8988T (cell line): Measurements from ENCODE around the gene TARDBP.
"Not testable (repeated sequence)": the region's sequence is repeated elsewhere in the genome, so short reads cannot be mapped to it uniquely, and the experiment has no call there.

Experiments
- DNase-seq: peaks from one replicate; pipeline ENCODE4 v3.0.0; 2011

TARDBP gene

DNA sequence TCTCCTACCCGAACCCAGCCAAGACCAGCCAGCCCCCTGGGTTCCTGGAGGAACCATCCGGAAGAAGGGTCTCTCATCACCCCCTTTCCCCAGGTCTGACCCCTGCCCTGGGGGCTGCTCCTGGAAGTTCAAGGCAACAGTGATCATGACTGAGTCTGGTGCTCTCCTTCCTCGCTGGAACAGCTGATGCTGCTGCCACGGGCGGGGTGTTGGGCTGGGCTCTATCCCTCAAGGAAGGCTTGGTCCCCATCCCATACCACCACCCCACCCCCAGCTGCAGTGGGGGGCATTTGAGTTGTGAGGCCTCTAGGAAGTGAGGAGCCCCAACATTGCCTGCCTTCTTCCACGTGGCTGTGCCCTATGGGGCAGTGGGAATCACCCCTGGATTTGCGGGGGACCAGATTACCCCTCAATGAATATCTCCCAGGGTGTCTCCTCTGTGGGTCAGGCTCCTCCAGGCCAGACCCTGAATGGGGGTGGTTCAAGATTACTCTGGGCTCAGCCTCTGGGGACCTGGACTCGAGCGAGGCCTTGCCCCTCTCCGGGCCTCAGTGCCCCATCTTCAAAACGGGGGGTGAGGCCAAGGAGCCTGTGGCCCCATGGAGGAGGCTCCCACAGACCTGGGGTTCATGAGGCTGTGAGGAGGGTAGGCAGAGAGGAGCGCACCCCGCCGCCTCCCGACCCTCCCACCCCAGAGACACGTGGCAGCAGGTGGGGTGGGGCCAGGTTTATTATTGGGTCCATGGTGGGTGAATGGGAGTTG lies 31.8 kb downstream of the TARDBP start:
- no peak for DNase-seq

DNA sequence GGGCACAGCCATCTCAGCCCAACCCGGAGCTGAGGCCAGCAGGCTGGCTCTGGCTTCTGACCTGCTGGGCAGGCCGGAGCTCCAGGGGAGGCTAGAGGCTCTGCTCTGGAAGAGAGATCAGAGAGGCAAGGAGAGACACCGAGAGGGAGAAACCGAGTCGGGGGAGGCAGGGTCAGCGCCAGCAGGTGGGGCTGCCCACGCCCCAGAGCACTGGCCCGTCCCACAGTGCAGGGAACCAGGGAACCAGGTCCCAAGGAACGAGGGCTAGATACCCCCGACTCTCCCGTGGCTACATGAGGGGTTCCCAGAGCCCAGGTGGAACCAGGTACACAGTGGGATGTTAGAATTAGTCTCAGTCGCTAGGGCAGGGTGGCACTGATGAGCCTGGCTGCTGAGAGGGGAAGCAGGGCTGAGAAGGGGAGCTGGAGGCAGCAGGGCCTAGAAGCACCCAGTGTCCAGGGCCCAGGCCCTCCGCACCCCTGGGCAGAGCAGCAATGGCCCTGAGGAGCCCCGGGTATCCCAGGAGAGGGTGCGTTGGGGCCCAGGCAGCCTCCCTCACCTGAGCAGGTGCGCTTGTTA lies 32.5 kb downstream of the TARDBP start:
- no peak for DNase-seq

DNA sequence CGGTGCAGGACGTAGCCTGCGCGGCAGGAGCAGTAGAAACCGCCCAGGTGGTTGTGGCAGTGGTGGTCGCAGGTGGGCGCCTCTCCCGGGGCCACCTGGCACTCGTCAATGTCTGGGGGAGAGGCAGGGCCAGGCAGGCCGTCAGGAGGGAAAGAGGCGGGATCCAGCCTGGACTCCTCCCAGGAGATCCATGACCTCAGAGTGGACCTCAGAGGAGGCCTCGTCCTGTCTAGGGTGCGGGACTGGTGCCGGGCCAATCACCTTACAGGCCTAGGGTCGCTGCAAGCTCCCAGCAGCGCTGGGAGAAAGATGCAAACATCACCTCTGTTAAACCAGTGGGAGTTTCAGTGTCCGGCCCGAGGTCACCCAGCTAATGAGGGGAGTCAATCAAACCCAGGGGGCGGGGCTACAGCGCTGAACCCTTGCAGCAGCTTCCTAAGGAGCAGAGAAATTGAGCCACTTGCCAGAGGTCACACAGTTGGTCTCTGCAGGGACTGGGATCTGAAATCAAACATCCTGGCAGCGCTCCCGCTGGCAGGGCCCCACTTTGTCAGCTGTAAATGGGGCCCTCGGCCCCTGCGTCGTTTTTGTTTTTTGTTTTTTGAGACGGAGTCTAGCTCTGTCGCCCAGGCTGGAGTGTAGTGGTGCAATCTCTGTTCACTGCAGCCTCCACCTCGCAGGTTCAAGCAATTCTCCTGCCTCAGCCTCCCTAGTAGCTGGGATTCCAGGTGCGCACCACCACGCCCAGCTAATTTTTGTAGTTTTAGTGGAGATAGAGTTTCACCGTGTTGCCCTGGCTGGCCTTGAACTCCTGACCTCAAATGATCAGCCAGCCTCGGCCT lies 33.2 kb downstream of the TARDBP start:
- no peak for DNase-seq

DNA sequence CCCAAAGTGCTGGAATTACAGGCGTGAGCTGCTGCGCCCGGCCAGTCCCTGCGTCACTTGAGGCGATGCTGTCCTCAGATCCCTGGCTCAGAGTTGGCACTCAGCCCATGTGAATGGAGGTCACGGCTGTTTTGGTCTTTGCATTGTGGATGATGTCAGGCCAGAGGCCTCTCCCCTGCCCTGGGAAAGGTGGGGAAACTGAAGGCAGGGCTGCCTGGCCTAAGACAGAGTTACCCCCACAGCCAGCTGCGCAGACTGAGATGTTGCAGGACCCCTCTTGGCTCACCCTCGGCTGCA lies 33.8 kb downstream of the TARDBP start:
- no peak for DNase-seq

DNA sequence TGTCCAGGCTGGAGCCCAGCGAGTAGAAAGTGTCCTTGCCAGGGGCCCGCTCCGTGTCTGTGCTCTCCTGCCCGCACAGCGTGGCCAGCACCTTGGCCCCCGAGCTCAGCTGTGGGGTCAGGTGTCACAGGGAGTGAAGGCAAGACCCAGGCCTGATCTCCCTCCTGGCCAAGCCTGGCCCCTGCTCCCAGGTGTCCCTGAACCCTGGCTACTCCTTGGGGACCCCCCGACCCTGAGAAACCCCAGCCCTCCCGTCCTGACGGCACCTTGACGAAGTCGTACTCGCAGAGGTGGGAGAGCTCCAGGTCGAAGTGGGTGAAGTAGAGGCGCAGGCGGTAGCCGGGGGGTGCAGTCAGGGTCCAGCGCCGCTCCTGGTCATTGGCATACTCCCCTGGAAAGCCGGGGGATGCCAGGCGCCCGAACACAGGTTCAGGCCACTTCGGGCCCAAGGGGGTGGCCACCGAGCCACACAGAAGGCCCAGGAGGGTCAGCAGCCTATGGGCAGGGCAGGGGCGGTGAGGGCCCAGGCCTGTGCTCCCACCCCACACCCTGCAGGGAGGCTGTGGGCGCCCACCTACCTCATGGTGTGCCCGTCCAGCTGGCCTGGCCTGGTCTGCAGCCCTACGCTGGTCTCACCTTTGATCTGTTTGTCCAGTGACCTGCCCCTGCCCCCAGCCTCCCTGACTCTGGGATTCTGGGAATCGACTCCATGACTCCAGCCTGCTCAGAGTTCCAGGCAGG lies 34.3 kb downstream of the TARDBP start, which contains the start of gene MASP2:
Gene MASP2 (minus strand): TSS at position 615 of the 741 bp plus-strand sequence. CDS start 32 bp downstream, at position 583.
- no peak for DNase-seq

DNA sequence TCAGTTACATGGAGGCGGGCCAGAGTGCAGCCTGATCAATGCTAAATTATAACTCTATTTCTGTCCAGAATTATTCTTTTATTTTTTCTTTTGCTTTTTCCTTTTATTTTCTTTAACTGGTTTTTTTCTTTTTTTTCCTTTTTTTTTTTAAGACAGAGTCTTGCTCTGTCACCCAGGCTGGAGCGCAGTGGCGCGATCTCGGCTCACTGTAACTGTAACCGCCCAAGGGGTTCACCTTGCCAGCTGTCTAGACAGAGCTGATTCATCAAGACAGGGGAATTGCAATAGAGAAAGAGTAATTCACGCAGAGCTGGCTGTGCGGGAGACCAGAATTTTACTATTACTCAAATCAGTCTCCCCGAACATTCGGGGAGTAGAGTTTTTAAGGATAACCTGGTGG lies 38.7 kb downstream of the TARDBP start:
- not testable (repeated sequence) for DNase-seq

DNA sequence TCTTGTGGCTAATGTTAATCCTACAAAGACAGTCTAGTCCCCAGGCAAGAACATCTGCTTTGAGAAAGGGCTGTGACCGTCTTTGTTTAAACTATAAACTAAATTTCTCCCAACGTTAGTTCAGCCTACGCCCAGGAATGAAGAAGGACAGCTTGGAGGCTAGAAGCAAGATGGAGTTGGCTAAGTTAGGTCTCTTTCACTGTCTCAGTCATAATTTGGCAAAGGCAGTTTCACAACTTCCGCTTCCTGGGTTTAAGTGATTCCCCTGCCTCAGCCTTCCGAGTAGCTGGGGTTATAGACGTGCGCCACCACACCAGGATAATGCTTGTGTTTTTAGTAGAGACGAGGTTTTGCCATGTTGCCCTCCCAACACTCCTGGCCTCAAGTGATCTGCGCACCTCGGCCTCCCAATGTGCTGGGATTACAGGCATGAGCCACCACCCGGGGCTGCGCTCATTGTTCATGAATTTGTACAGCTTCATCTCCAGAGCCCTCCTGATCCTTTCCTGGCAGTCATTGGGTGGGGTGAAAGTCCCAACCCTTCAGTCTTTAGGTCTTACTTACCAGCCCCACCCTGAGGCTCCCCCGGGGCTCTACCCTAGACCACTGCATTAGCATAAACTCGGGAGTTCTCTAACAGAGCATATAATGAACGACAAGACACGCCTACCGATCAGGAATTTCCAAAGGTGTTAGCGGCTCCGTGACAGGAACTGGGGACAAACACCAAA lies 39.5 kb downstream of the TARDBP start:
- DNase-seq: no peak

DNA sequence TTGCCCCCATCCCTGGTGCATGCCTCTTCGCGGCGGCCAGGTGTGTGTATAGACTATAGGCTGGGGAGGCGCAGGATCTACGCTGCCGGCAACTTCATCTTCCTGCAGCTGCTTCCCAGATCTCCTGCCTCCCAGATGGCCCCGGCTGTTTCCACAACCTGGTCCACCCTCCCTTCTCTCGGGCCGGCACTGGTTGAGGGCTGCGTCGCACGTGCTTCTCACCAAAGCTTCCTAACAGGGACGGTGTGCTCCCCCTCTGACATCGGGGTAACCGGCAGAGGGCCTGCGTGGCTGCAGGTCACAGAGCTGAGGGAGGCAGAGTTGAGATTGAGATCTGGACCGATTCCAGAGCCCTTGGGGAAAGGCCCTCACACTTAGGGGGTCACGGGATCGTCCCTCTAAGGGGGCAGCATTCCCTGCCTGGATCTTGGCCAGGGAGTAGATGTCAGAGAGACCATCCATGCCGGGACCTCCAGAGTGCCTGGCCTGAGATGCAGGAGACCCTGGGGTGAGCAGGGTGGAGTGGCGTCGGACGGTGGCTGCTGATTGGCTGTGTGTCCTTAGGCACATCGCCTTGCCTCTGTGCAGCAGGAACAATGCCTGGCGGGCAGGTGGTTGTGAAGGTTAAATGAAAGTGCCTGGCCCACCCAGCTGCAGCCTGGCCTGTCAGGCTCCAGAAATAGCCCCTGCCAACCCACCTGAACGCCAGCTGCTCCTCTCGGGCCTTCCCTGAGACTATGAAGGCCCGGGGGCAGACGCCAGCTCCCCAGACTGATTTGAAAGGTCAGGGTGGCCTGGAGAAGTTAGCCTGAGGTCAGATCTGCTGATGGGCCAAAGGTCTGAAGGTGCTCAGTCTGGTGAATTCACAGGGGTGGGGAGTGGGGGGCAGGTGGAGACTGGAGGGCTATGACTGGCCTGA lies 40.6 kb downstream of the TARDBP start:
- DNase-seq: no peak

DNA sequence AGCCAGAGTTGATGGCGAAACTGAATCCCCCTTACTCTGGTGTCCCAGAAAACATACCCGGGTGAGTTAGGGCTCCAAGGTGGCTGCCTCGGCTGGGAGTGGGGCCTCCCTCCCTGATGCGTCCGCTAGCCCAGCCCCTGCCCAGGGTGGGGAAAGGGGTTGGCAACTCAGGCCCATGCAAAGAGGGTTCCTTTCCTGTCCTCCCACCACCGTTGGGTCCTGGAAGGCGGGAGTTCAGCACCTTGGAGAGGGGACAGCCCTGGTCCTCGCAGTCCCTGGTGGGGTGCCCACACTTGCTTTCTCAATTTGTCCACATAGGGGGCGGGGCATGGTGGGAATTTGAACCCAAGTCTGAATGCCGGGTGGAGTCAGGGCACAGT lies 41.3 kb downstream of the TARDBP start:
- DNase-seq: no peak

DNA sequence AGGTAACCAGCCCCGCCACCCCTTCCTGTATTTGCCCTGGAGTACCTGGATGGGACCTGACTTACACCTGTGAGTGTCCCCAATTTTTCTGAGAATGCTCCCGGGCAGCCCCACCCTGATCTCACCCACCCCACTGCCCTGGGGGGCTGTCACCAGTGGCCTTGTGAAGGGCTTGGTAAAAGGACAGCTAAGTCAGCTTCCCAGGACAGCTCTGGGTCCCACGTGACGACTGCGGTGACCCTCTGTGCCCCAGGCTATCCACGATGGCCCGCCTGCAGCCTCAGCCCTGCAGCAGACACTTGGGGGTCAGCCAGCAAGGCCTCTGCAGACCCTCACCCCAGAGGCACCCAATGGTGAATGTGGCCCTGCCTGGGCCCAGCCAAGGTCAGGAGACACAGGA lies 41.7 kb downstream of the TARDBP start:
- DNase-seq: no peak

DNA sequence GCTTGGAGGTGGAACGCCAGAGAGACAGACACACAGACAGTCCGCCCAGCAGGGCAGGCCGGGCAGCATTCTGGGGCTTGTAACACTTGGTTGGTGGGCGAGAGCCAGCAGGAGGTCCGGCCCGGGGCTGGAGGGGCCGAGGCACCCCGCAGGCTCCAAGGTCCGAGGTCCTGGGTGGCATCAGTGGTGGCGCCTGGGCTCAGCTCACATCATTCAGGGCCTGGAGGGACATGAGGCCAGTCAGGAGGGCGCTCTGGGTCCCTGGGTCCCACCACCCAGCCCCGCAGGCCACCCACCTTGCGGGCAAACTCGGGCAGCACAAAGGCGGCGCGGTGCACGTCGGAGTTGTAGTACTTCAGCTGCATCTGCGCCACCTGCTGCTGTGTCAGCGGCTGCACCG lies 42.2 kb downstream of the TARDBP start:
- DNase-seq: no peak

DNA sequence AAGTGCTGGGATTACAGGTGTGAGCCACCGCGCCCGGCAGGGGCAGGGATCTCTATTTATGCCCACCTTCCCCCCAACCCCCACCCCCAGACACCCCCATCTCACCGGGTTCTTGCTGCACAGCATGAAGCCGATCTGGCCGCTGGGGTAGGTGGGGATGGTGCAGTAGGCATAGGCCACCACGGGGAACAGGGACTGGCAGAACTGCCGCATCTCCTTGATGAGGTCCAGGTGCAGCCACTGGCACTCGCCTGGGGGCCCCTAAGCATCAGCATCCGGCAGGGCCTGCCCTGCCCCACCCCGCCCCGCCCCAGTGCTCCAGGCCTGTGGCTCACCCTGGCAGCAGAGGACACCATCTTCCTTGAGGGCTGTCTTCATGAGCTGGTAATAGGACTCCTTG lies 43.2 kb downstream of the TARDBP start:
- no peak for DNase-seq

DNA sequence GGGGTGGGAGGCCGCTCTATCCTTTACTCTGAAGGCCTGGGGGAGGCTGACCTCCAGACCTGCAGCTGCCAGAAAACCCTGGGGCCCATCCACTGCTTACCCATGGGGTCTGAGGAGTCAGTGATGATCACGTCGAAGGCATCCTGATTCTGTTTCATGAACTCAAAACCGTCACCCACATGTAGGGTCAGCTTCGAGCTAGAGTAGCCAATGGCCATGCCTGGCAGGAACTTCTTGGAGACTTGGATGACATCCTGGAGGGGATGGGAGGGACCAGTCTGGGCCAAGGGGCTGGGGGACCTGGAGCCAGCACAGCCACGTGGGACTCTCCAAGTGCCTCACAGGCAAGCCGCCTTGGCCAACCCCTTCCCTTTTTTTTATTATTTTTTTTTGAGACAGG lies 44.0 kb downstream of the TARDBP start:
- DNase-seq: no peak

DNA sequence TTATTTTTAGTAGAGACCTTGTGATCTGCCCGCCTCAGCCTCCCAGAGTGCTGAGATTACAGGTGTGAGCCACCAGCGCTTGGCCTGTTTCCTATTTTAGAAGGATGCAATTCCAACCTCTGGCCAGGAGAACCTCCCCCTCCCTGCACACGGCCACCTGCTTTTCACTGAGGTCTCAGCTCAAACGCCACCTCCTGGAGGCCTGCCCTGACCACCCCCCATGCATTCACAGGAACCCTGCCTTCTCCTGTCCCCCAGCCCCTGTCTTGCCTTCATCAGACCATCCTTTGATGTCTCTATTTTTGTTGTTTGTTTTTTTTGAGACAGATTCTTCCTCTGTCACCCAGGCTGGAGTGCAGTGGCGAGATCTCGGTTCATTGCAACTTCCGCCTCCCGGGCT lies 45.0 kb downstream of the TARDBP start:
- no peak for DNase-seq

DNA sequence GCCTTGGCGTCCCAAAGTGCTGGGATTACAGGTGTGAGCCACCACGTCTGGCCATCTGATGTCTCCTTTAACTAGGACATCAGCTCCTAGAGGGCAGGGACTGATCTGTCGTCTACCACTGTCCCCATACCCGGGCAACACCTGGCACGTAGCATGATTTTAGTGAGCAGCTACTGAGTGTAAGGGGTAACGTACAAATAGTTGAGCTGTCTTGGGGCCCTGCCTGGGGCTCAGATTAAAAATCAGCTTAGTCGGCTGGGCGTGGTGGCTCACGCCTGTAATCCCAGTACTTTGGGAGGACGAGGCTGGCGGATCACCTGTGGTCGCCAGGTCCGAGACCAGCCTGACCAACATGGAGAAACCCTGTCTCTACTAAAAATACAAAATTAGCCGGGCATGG lies 45.6 kb downstream of the TARDBP start:
- DNase-seq: no peak

DNA sequence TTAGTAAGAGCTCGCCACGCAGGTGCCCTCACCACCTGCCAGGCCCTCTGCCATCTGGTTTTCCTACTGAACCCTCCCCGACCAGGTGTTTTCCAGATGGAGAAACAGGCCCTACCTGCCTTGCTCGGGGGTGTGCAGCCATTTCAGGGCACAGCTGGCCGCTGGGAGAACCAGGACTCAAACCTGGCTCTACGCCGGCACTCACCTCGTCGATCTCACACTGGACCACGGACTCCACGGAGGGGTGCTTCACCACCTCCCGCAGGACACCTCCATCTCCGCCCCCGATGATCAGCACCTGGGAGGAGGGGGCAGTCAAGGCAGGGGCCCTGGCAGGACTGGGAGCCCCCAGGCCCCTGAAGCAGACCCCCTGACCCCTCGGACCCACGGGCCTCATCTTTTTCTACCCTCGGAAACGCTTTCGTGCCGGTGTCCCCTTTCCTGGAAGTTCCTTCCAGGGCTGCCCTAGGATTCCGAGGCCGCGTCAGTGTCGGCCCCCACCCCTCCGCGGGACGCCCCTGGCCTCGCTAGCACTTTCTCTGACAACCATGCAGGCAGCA lies 46.2 kb downstream of the TARDBP start:
- DNase-seq: no peak

DNA sequence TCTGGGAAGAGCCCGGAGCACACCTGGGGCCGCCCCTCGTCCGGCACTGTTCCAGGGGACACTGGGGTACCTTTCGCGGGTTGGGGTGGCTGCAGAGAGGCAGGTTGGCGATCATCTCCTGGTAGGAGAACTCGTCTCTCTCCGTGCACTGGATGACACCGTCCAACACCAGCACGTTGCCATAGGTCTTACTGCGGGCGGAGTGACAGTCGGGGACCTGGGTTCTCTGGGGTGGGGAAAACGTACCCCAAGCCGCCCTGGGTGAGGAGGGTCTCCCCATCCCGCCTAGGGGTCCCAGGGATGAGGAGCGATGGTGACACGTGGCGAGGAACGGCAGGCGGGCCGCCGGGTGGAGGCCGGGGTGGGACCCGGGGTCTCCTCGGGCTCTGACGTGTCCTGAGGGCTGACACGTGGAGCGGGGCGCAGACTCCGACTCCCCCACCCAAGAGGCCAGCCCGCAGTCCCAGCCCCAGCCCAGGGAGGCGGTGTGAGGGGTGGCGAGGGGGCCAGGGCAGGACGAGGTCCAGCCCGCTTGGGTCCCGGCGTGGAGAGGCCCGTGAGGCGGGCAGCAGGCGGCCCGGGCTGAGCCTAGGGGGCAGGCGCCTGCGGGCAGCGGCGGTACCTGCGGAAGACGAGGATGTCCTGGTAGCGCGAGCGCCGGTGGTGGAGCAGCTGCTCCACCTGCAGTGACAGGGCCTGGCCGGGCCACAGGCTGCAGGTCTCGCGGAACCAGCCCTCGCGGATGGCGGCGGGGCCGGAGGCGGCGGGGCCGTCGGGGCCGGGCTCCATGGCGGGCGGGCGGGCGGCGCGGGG lies 46.9 kb downstream of the TARDBP start:
- no peak for DNase-seq

DNA sequence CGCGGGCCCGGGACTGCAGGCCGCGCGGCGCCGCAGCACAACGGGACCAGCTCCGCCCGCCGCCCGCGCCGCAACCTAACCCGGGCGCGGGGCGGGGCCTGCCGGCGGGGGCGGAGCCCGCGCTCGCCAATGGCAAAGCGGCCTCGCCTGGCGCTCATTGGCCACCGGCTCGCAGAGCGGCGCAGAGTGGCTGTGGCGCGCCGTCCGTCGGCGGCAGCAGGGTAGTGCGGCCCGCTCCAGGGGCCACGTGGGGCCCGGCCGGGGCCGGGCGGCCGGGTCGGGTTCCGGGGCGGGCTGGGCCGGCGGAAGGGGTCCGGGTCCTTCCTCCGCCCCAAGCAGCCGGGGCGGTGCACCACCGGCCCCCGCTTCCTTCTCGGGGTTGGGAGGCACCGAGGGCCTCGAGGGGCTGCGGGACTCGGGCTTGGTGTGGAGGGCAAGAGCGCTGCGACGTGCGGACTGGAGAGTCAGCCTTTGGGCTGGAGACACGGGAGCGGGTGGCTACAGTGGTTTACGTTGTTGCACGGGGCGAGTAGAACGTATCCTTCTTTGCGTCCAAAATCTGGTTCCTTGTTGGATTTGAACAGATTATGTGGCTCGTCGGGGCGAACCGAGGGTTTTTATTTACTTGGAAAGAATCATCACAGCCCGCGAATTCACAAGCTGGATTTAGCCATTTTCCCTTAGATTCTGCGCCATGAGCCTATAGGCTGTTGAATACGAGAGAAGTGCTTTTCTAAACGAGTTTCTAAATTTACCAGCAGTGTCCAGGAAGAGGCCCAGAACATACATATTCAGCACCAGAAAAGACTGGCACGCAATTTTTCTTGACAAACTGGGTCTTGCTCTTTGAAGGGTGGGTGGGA lies 47.7 kb downstream of the TARDBP start, which contains the start of gene SRM:
Gene SRM (minus strand): TSS at position 51 of the 863 bp plus-strand sequence. CDS start 75 bp downstream, outside the sequence.
- peak; percentile 98 for DNase-seq
